Measurements from ENCODE around the gene AKAP9.
"Not testable (repeated sequence)": the region's sequence is repeated elsewhere in the genome, so short reads cannot be mapped to it uniquely, and the experiment has no call there.

The AKAP9 gene

GRCh38 chr7:92064438-92065029 is 123.9 kb downstream of the AKAP9 start:
- DNase-seq (ENCODE audit: low spot score): no peak

GRCh38 chr7:92071032-92071431 is 130.4 kb downstream of the AKAP9 start:
- no peak for DNase-seq (ENCODE audit: low spot score)

GRCh38 chr7:92072121-92072520 is 131.5 kb downstream of the AKAP9 start:
- no peak for DNase-seq (ENCODE audit: low spot score)

- no peak for DNase-seq (ENCODE audit: low spot score)
Observed at GRCh38 chr7:92072708-92073107, 132.0 kb downstream of the AKAP9 start.

GRCh38 chr7:92075455-92076158 is 134.9 kb downstream of the AKAP9 start:
- no peak for DNase-seq (ENCODE audit: low spot score)

GRCh38 chr7:92076509-92076908 is 135.8 kb downstream of the AKAP9 start:
- no peak for DNase-seq (ENCODE audit: low spot score)

GRCh38 chr7:92083922-92084321 is 143.3 kb downstream of the AKAP9 start:
- not testable (repeated sequence) for DNase-seq (ENCODE audit: low spot score)

GRCh38 chr7:92088266-92088665 is 147.6 kb downstream of the AKAP9 start:
- no peak for DNase-seq (ENCODE audit: low spot score)

- no peak for DNase-seq (ENCODE audit: low spot score)
Observed at GRCh38 chr7:92092210-92092609, 151.5 kb downstream of the AKAP9 start.

- no peak for DNase-seq (ENCODE audit: low spot score)
Observed at GRCh38 chr7:92095380-92095779, 154.7 kb downstream of the AKAP9 start.

GRCh38 chr7:92100534-92100933 is 159.9 kb downstream of the AKAP9 start:
- no peak for DNase-seq (ENCODE audit: low spot score)

GRCh38 chr7:92102862-92103261 is 162.2 kb downstream of the AKAP9 start:
- not testable (repeated sequence) for DNase-seq (ENCODE audit: low spot score)

- DNase-seq (ENCODE audit: low spot score): no peak
Observed at GRCh38 chr7:92108821-92109220, 168.2 kb downstream of the AKAP9 start.

GRCh38 chr7:92110857-92111256 is 170.2 kb downstream of the AKAP9 start:
- DNase-seq (ENCODE audit: low spot score): no peak

- DNase-seq (ENCODE audit: low spot score): no peak
Observed at GRCh38 chr7:92115821-92116220, 175.2 kb downstream of the AKAP9 start.

- DNase-seq (ENCODE audit: low spot score): no peak
Observed at GRCh38 chr7:92116949-92117348, 176.3 kb downstream of the AKAP9 start.

GRCh38 chr7:92119213-92119759 is 178.6 kb downstream of the AKAP9 start:
- no peak for DNase-seq (ENCODE audit: low spot score)

- DNase-seq (ENCODE audit: low spot score): no peak
Observed at GRCh38 chr7:92121681-92122080, 181.0 kb downstream of the AKAP9 start.

GRCh38 chr7:92131093-92131492 is 190.4 kb downstream of the AKAP9 start:
- DNase-seq (ENCODE audit: low spot score): no peak

- DNase-seq (ENCODE audit: low spot score): no peak
Observed at GRCh38 chr7:92131764-92132330, 191.2 kb downstream of the AKAP9 start.

- DNase-seq (ENCODE audit: low spot score): no peak
Observed at GRCh38 chr7:92133133-92133736, 192.6 kb downstream of the AKAP9 start.

- peak; percentile 80 for DNase-seq (ENCODE audit: low spot score)
Observed at GRCh38 chr7:92133737-92134270, 193.1 kb downstream of the AKAP9 start.

Measured in HuH-7 (cell line).